GDM1 (cell line): Measurements from ENCODE around the gene MYBPH.

Experiments
- DNase-seq: peaks from one replicate; lab custom pipeline; 2025; lab: John Stamatoyannopoulos, UW

Gene MYBPH

DNA sequence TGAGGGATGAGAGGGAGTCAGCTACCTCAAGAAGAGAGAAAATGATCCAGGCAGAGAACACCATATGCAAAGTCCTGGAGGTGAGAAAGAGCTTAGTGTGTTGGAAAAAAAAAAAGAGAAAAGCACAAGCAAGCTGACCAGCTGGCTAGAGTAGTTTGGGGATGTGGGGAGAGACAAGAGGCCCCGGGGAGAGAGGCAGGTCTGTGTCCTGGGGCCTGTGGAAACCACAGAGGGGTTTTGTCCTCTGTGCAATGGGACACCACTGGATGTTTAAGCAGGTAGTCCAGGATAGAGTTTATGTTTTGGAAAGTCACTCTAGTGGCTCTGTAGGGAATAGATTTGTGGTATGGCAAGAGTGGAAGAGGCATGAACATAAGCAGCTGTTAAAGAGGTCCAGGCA lies 25.3 kb upstream of the MYBPH start:
- no peak for DNase-seq

DNA sequence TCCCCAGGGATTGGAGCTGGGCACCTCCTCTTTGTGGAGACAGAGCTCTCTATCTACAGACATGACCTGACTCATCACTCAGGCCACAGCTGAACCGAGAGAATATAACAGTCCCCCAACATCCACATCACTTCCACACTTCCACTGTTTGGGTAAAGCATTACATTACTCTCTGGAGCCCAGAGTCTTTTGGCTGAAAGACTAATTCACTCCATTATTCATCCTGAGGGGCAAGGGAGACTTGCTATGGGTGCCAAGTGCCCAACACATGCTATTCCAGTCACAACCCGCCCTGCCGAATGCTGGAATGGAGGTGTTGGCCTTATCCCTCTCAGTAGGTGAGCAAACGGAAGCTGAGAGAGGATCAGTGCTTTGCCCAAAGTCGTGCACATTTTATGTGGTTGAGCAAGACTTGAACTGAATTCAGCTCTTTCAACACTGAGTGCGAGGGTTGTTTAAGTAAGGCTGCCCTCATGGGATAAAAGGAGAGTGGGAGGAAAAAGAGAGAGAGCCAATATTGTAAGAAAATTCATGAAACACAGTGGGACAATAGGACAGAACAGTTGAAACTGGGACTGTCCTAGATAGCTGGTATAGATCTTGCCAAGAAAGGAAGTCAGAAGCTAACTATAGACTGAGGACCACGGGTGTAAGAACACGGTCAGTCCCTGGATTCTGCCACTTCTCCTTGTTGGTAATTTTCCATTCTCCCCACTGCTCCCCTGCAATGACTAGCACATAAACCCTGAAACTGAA lies 24.4 kb upstream of the MYBPH start:
- no peak for DNase-seq

DNA sequence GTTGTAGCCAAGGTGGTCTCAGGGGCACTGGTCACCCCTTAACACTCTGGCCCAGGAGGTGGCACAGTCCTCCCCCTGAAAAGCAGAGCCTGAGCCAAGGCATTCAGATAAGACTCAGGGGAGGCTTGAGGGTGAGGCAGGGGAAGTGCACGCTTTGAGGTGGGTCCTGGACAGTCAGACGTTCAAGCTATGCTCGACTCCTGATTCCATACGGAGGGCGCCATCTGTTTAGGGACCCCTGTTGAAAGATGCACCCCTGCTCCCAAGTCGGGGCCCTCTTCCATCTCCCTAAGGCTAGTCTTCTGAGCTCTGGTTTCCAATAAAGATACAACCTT lies 23.8 kb upstream of the MYBPH start:
- DNase-seq: no peak

DNA sequence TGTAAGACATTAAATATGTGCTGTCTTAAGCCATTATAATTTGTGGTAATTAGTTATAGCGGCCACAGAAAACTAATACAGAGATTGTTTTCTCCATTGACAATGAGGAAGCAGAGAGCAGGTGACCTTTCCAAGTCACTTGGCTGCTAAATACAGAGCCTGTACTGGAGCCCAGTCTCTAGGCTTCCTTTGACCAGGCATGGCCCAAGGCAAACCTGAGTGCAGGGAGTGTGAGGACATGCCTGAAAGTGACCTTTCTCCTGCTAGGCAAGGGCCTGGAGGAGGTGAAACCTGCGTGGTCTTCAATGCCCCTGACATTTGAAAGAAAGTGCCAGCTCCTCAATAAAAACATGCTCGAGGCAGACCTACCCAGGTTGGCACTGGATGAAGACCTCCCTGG lies 23.4 kb upstream of the MYBPH start:
- DNase-seq: no peak

DNA sequence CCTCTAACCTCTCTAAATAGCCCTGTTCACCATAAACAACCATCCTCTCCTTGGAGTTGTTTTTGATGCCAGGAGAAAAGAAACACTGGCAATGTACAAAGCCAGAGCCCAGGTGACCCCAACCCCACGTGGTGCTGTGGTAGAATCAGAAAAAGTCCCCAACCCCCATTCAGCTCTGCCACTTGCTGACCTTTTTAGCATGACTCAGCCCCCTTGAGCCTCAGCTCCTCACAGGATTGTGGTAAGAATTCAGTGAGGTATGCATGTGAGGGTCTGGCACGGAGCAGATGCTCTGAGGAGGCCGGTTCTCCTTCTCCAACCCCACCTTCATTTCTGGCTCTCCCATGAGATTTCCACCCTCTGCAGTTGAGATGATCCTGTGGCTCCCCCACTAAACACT lies 22.0 kb upstream of the MYBPH start:
- DNase-seq: no peak

DNA sequence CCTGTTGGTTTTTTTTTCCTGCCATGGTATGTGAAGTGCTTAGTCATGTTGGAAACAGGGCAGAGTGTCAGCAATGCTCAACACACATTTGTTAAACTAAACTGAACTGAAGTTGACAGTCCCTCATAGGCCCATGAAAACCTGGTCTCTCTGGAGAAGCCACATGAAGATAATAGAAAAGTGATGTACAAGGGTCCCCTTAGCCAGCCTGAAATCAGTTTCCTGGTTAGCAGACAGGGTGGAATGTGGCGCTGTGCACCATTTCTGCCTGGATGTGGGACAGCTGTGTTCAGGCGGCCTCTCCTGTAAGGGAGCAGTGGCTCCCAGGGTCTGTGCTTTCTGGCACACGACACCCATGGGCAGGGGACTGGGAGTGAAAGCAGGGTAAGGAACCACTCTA lies 20.7 kb upstream of the MYBPH start:
- no peak for DNase-seq

DNA sequence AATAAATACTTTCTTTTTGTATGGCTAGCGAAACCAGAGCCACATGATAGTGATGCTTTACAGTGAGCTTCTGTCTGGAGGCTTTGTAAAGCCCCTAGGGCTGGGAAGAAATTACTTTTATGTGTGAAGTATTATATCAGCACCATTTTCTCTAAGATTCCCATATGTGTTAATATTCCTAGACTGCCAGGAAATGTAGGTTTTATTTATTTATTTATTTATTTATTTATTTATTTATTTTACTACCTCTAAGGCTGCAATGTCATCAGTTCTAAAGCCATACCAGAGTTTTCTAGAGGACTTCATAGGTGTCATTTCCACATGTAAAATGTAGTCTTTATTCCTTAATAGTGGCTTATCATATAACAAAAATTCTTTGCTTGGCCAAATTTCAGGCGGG lies 15.3 kb upstream of the MYBPH start:
- no peak for DNase-seq

DNA sequence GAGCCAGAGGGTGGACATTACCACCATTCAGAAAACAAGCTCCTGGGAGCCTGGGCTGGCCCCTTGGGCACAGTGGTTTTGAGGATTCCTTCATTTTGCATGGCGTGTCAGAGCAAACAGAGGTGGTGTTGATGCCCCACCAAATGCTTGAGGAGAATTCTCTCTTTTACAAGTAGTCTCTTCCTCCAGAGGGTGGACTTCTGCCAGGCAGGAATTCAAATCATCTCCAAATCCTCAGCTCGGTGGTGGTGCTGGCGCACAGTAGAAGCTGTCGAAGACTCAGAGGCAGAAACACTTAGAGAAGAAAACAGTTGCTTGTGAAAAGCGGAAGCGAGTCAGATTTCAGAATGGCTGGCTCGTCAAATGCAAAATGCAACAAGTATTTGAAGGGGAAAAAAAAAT lies 14.3 kb upstream of the MYBPH start:
- DNase-seq: no peak

DNA sequence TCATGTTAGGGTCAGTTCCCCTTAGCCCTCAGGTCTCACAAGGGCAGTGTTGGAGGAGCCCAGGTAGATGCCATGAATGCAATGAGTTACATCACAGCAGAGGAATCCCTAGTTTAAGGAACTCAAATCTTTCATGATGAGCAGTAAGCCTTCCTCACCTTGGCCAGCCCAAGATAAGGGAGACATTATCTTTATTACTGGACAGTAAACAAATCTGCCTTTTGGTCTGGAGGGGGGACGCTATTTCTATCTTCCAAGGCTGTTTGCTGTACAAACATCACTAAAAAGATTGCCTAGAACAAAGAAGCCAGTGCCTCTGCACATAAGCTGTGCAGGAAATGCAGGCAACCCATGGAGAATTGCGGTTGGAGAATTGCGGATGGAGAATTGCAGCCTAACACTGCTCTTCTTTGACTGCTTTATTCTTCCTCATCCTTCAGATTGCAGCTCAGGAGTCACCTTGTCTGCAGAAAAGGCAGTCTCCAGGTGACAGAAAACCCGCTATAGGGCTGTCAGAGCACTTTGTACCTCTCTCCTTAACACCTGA lies 13.1 kb upstream of the MYBPH start:
- DNase-seq: no peak

DNA sequence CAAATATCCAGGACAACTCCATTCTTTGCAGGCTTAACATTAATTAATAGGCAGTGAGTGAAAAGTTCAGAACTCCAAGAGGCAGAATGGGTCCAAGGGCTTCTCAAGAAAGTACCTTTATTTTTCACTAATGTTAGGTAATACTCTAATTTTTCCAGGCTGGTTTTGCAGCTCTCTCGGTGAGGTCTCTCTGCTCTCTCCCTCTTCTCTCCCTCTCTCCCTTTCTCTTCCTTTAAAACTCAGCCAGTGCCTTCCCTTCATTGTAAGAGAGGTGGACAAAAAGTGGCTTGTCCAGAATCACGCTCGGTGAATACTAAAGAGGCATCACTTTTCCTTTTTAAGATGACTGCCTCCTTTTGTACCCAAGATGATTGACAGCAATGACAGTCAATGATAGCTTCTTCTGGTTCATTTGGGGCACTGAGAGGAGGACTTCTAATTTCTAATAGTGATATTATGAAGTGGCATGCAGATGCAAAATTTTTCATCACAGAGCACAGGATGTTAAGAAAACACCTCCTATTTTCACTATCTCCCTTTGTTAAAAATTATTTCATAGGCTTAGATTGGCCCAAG lies 12.2 kb upstream of the MYBPH start:
- DNase-seq: no peak

DNA sequence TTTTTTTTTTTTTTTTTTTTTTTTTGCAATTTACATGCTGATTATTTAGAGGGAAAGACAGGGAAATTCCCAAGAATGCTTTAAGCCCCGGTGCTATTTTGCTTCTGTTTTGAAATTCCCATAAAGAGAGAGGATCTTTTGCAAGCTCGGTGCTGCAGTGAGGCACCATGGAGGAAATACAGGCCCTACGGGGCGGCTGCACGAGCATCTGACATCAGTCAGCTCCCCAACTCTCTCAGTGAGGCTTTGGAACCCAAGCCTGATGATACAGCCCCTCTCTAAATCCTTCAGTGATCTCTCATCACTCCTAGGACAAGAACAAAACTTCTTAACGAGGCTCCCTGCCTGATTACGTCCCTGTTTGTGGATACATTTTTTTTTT lies 11.7 kb upstream of the MYBPH start:
- DNase-seq: no peak

DNA sequence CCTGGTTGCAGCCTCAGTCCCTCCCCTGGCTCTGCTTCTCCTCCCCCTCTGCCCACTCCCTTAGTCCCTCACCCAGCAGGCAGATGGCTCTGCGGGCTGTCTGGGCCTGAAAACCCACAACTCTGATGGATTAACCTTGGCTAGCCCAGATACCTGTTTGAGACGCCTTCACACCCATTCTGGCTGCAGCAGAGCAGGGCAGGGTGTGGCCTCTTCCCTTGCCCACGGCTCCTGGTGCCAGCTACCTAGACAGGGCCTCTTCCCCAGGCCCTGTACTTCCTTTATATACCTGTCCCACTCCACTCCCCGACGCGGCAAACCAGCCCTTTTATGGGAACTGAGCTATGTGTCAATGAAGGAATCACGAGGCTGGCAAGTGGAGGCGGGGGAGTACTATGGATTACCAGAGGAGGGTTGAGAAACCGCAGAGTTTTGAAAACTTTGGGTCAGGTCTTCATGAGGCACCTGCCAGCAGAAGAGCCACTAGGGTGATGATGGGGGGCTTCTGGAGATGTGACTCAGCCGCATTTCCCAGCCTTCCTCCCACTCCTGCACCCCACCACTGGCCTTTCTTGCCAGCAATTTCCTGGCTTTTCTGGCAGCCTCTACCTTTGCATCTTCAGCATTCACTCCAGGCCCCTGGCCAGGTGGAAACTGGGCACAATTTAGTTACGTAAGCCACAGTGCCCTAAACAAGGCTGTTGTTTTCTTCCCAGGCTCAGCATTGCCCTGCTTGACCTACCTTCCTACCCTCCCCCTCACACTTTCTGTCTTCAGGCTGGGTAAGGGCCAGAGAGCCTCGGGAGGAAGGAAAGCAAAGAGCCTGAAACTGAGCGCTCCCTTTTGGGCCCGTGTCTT lies 11.0 kb upstream of the MYBPH start, which contains the start of gene CHI3L1:
Gene CHI3L1 (minus strand): TSS at position 259 of the 858 bp plus-strand sequence. CDS start 81 bp downstream, at position 178.
- DNase-seq: no peak

DNA sequence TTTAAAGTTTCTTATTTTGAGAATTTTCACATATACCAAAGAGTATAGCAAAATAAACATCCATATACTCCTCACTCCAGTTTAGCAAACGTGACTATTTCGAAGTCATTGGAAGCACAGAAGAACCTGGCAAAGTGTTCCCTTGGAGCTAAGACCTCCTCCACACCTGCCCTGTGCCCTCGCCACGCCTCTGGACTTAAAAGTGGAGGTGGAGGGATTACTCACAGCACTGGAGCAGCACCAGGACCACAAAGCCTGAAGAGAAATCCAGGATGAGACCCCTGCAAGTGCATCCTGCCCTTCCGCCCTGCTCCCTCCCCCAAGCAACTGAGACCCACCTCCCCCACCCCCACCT lies 10.4 kb upstream of the MYBPH start:
- no peak for DNase-seq

DNA sequence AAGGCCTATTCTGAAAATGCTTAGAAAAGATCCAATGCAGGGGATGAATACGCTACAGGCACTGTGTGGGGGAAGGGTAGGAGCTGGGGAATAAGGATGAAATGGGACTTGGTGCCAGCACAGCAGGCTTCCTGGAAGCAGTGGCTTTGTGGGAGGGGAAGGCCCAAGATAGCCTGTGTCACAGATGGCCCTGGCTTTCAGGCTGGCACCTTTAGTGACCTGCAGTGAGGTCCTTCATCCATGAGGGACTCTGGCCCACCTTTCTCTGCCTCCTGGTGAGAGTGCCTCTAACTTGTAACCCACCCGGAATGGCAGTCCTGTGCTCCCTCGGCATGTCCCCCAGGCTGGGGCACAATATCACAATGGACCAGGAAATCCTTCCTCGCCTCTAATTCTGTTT lies 10.0 kb upstream of the MYBPH start:
- no peak for DNase-seq

DNA sequence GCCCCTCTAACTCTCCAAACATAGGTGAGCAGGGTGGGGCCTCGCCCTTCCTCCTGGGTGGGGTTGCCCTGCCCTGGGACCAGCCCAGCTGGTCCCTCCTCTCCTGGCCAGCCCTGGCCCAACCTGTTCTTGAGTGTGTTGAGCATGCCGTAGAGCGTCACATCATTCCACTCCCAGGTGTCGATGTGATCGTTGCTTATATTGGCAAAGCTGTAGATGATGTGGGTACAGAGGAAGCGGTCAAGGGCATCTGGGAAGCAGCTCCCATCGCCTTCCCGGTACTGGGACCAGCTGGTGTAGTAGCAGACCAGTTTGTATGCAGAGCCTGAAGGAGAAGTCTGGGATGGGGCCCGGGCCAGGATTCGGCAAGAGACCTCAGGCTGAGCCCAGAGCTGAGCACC lies 9.4 kb upstream of the MYBPH start:
- DNase-seq: no peak

DNA sequence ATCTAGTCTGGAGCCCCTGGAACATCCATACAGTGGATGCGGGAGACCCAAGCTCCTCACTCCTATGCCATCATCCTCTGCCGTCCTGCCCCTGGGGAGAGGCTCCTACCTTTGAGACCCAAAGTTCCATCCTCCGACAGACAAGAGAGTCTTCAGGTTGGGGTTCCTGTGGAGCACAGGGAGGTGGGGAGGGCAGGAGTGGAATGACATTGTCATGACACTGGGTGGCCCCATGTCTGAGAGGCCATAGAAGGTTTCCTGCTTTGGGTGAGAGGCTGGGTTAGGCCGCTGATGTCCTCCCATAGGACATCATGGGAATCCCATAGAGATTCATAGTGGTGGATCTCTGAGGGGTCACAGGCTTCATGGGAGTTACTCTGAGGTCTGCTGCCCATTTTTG lies 8.8 kb upstream of the MYBPH start:
- DNase-seq: no peak

DNA sequence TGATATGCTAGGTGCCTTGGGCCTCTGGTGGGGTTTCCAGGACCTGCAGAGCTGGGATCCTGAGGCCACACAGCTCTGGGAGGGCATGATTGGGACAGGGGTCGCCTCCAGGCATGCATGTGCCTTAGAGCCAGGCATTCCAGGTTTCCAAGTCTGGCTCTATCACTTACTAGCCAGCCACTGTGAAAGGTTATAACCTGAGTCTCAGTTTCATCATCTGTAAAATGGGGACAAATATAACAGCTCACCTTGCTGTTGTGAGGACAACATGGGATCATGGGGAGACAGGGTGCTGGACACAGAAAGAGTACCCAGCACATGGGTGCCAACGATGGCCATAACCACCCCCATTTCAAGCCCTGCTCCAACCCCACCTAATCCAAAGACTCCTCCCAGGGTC lies 8.2 kb upstream of the MYBPH start:
- no peak for DNase-seq

DNA sequence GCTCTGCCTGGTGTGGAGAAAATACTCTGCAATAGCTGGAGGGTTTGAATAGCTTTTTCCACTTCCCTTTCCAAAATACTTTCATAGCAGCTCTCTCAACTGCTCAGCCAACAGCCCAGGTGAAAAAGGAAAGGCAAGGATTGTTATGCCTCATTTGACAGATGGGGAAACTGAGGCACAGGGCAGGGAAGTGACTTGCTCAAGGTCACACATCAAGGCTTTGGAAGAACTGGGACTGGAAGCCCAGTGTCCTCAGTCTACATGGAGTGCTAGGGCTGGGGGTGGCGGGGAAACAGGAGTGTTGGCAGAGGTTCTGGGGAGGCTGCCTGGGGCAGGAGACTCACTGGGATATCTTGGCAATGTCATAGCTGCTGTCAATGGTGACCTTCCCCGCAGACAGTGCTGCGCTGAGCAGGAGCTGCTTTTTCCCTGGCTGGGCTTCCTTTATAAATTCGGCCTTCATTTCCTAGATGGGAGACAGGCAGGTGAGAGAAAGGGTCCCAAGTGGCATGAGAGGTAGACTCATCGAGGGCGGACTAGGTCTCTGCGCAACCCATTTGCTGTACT lies 6.8 kb upstream of the MYBPH start:
- no peak for DNase-seq

DNA sequence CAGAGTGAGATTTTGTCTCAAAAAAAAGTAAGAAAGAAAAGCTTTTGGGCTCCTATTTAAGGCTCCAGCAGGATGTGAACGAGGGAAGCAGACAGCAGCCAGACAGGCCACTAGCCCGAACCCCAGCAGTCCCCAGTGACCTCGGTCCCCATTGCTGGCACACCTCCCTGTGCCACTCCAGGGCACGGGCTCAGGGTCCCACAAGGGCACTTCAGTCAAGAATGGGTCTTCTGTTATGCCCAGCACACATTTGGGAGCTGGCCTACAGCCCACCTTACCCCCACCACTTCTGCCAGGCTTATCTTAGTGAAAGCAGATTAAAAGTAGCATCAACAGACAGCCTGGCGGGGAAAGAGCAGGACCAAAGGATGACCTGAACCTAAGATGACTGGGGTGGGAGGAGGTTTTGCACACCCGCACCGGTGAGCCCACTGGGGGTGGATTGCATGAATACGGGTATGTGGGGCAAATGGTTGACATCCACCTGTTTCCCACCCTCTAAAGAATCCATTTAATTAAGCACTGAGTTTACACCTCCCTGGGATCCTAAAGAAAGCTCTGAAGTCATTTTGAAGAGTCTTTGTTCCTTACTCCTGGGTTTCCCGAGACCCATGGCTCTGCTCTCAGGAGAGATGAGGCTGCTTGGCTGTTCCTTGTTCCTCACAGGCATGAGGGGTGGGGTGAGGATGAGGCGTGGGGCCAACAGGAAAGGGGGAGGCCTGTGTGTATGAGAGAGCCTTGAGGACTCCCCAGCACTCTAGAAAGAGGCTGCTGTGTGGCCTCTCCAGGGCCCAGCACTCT lies 6.2 kb upstream of the MYBPH start:
- DNase-seq: no peak

DNA sequence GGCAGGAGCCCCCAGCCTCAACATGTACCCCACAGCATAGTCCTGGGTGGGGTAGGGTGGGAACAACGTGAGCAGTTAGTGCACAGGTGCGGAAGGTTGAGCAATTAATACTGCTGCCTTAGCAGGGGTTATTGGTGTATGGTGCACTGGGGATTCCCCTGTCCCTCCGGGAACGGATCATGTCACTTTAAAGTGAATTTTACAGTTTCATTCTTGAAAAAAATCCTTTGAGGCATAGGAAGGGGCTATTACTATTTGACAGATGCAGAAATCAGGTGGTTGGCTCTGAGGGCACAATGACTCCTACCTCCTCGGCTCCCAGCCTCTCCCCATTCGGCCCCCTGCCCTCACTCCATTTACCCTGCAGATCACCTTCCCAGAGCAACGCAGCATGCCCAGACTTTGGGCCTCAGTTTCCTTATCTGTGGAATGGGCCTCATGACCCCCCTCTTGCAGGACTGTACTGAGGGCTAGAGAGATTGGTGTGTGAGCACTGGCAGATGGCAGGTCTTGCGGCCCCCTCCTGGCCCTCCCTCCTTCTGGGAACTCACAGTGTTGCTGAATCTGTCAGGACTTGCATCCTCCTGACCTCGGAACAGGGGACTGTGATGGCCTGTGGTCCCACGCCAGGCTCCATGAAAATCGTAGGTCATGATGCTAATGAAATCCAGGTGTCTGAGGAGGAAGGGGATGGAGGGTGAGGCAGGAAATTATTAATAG lies 5.1 kb upstream of the MYBPH start:
- DNase-seq: no peak

DNA sequence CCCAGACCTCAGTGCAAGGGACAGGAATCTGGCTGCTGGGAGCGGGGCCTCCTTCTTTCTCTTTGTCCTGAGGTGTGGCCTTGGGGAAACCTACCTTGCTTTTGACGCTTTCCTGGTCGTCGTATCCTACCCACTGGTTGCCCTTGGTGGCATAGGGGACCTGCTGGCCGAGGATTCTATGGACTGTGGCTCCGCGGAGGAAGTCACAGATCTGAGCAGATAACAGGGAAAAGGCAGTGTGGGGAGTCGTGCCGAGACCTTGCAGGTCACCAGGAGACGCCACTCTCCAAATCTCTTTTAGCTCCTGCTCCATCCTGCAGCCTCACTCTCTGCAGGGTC lies 4.0 kb upstream of the MYBPH start:
- no peak for DNase-seq
